GM18909 (cell line): Measurements from ENCODE around the gene ZMYM4.
"Not testable (repeated sequence)": the region's sequence is repeated elsewhere in the genome, so short reads cannot be mapped to it uniquely, and the experiment has no call there.

Source experiments
- ATAC-seq: cut with Tn5 transposase; IDR thresholded peaks from one replicate; pipeline ENCODE4 v1.9.1; 2021; ENCODE audit warnings: mild to moderate bottlenecking; ENCODE audit not compliant: unreplicated experiment, poor library complexity

ZMYM4 gene

DNA sequence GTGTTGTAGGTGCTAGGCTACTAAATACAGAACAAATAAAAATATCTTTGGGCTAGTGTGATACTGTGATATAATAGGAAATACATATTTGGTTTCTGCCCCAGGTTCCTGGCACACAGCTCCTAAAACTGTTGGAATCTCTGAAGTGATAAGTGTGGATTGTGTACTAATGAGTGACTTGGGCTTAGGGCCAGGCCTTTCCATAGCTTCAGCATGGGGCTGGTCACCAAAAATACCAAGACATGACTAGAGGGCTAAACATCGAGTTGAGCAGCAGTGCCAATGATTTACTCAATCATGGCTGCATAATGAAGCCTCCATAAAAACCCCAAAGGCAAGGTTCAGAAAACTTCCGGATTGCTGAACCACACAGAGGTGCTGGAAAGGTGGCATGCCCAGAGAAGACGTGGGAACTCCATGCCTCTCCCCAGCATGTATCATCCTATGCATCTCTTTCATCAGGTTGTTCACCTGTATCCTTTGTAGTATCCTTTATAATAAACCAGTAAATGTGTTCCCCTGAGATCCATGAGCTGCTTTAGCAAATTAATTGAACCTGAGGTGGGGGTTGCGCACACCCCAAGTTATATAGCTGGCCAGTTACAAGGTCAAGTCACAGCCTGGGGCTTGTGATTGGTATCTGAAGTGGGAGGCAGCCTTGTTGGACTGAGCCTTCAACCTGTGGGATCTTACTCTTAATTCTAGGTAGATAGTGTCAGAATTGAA is 51.6 kb downstream of the ZMYM4 start:
- ATAC-seq, result no peak

DNA sequence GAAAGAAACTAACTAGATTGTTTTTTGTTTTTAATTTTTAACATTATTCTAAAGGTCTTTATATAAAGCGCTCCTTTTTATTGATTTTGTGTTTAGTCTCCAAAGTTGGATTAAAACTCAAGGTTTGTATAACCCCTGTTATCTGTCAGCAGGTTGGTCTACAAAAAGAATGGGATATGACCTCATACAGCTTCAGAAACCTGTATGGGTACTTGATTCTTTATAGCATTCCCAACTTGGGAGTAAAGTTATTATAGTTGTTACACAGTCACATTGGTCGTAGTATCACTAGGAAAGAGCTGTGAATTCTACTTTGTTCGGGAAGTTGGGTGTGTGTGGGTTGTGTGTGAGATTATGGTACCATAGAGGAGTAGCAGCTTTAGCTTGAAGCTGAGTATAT is 52.4 kb downstream of the ZMYM4 start:
- ATAC-seq, result no peak

DNA sequence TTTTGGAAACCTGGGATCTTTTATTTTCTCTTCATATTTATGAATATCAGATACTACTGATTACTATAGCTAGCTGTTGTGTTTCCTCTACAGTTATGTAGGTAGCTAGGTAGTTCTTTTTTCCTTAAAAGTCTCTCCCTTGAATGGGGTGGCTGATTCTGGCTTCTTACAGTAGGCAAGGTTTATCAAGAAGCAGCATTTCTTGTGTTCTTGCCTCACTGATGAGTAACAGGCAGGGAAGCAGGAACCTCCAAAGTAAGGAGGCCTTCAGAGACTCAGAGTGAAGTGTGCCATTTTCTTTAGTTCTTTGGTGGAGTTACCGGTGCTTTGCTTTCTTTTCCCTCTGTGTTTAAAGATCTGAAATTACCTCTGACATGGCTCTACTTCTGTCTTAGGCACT is 56.0 kb downstream of the ZMYM4 start:
- no peak for ATAC-seq

DNA sequence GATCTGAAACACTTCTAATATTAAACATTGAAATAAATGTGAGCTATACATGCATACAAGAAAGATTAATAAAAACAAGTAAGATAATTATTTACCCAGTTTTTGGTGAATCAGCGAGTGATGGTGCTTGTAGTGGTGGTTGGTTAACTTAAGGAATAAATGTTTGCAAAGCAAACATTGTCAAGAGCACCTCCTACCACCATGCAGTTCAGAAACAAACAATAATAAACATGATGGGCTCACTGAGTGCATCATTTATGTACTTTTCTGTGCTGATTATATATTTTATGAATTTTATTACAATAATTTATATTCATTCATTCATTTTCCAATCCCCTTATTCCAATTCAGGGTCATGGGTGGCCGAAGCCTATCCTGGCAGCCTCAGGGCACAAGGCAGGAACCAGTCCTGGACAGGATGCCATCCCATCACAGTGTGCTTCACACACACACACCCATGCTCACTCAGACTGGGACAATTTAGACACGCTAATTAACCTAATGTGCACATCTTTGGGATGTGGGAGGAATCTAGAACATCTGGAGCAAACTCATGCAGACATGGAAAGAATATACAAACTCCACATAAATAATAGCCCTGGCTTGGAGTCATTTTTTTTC is 57.8 kb downstream of the ZMYM4 start:
- ATAC-seq, result no peak

DNA sequence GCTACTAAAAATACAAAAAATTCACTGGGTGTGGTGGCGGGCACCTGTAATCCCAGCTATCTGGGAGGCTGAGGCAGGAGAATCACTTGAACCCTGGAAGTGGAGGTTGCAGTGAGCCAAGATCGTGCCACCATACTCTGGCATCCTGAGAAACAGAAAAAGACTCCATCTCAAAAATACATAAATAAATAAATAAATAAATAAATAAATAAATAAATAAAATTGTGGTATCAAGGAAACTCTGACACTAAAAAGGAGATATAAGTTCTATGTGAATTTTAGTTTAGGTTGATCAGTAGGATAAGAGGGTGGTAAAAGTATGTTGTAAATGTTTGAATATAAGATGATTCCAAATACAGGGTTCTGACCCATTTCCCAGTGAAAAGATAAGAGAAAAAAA is 63.1 kb downstream of the ZMYM4 start:
- not testable (repeated sequence) for ATAC-seq

DNA sequence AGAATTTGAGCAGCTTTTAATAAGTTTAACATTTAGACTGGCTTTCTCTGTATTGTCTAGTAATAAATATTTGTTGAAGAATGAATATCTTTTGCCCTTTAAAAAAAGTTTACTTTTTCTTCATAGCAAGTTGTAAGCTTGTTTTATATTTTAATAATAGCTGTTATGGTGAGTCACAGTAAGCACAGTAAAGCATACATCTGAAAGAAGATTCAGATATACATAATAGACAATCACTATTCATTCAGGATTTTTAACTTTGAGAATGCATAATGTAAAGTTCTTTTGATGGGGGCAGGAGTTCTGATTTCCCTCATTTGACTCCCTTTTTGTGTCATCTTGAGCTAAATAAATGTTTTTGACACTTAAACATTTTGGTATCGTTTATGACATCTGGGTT is 66.0 kb downstream of the ZMYM4 start:
- ATAC-seq, result no peak

DNA sequence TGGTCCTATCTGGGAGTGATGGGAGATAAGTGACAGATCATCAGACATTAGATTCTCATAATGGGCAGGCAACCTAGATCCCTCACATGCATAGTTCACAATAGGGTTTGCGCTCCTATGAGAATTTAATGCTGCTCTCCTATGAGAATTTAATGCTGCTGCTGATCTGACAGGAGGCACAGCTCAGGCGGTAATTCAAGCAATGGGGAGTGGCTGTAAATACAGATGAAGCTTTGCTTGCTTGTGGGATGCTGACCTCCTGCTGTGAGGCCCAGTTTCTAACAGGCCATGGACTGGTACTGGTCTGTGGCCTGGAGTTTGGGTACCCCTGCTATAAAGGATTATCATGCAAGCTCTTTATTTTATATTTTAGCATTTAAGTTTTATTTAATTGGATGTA is 72.0 kb downstream of the ZMYM4 start:
- no peak for ATAC-seq

DNA sequence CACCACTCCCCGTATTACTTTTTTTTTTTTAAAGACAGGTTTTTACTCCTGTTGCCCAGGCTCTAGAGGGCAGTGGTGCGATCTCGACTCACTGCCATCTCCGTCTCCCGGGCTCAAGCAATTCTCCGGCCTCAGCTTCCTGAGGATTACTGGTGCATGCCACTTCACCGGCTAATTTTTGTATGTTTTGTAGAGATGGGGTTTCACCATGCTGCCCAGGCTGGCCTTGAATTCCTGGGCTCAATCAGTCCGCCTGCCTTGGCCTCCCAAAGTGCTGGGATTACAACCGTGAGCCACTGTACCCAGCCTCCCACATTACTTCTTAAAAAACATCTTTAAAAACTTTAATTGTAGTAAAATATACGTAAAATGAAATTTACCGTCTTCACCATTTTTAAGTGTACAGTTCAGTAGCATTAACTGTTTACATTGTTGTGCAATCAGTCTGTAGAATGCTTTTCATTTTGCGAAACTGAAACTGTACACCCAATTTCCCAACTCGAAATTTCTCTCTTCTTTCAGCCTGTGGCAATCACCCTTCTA is 77.0 kb downstream of the ZMYM4 start:
- no peak for ATAC-seq

DNA sequence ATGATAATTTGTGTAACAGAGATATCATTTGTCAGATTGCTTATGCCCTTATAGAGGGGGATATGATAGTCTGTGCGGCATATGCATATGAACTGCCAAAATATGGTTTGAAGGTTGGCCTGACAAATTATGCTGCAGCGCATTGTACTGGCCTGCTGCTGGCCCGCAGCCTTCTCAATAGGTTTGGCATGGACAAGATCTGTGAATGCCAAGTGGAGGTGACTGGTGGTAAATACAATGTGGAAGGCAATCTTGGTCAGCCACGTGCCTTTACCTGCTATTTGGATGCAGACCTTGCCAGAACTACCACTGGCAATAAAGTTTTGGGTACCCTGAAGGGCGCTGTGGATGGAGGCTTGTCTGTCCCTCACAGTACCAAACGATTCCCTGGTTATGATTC is 82.4 kb downstream of the ZMYM4 start:
- ATAC-seq, result no peak

DNA sequence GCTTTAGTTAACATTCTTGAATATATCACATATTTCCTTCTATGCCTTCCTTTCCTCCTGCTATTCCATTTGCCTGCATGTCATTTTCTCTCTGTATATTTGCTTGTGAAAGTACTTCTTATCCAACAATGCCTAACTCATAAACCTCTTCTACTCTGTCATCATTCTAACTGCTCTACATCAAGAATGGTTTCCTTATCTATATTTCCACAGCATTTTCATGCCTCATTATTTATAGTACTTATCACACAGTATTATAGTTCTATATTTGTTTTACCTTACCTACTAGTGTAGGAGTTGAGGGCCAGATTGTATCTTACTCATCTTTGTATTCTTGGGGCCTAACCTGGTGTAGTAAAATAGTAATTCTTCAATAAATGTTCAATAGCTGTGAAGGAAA is 91.5 kb downstream of the ZMYM4 start:
- ATAC-seq, result no peak

DNA sequence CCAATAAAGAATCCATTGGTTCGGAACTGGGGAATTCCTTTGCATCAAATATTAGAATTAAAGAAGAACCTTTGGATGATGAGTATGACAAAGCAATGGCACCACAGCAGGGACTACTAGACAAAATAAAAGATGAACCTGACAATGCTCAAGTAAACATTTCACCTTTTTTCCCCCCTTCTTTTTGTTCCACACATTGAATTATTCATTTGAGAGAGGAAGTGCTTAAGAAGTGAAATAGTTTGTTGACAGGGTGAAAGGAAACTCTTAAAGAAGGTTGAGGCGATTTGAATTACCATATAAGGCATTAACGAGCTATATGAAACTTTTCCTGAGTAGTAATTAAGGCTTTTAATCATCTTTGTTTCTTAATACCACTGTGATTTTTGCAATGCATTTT is 93.1 kb downstream of the ZMYM4 start:
- no peak for ATAC-seq

DNA sequence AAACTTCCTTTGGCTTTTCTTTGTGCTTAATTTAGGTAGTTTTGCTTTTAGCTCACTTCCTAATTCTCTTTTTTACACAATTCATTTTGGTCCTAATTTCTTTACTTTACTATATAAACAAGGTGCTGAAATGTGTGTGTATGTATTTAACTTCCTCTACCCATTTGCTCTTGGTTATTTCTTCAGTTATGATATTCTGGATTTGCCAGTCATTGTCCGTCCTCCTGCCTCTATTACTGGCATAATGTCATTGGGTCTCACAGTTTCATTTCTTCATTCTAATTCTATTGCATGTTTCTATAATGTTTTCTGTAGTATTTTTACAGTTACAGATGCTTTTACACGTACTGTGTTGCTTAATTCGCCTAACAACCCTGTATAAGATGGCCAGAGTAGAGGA is 96.2 kb downstream of the ZMYM4 start:
- no peak for ATAC-seq

DNA sequence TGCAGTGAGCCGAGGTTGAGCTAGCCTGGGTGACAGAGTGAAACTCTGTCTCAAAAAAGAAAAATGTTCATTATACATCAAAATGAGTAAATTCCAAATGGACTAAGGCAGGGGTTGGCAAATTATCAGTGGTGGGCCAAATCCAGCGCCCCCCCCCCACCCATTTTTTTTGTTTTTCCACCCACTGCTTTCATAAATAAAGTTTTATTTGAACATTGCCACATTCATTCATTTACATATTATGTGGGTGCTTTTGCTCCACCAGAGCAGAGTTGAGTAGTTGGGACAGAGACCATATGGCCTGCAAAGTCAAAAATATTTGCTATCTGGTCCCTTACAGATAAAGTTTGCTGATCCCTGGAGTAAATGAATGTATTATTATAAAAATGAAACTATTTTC is 99.4 kb downstream of the ZMYM4 start:
- no peak for ATAC-seq

DNA sequence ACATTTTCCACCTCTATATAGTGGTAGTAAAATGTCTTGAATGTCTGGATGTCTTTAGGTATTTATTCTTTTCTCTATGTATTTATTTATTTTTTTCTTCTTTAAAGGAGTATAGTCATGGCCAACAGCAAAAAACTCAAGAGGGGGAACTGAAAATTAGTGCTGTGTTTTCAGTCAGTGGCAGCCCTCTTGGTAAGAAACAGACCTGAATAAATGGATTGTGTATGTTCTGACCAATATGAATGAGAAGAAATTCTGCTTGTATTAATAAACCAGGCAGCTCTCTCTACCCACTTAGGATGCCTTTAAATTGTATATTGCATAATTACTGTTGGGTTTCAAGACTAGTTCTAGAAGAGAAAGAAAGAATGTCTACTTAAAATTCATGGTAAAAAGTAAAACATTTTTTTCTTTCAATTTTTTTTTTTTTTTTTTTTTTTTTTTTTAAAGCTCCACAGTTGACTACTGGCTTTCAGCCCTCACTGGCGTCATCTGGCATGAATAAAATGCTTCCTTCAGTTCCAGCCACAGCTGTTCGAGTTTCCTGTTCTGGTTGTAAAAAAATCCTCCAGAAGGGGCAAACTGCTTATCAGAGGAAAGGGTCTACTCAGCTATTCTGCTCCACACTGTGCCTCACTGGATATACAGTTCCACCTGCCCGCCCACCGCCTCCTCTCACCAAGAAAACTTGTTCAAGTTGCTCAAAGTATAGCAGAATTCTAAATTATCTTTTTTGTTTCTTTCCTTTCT is 101.6 kb downstream of the ZMYM4 start:
- no peak for ATAC-seq

DNA sequence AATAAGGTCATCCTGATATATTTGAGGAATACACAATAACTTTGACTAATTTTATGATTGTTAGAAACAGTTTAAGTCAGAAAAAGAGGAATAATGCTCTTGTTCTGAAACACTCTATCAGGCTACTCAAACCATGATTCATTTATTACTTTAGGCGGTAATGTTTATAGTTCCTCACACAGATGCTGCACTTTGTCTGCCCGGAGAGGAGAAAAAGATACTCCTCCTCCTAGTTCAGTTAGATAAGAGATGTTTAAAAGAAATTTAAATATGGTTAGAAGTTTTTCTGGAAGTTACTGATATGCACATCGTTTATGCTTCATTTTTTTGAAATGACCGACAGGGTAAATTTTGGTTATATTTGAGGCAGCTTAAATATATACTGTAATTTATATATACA is 103.0 kb downstream of the ZMYM4 start:
- ATAC-seq, result no peak

DNA sequence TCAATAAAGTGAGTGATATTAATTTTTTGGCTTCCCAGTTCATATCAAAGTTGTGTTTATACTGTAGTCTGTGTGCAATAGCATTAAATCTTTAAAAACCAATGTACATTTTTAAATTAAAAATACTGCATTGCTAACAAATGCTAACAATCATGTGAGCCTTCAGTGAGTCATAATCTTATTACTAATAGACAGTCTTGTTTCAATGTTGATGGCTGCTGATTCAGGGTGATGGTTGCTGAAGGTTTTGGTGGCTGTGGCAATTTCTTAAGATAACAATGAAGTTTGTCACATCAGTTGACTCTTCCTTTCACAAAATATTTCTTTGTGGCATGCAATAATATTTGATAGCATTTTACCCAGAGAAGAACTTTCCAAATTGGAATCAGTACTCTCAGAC is 109.0 kb downstream of the ZMYM4 start:
- ATAC-seq, result no peak

DNA sequence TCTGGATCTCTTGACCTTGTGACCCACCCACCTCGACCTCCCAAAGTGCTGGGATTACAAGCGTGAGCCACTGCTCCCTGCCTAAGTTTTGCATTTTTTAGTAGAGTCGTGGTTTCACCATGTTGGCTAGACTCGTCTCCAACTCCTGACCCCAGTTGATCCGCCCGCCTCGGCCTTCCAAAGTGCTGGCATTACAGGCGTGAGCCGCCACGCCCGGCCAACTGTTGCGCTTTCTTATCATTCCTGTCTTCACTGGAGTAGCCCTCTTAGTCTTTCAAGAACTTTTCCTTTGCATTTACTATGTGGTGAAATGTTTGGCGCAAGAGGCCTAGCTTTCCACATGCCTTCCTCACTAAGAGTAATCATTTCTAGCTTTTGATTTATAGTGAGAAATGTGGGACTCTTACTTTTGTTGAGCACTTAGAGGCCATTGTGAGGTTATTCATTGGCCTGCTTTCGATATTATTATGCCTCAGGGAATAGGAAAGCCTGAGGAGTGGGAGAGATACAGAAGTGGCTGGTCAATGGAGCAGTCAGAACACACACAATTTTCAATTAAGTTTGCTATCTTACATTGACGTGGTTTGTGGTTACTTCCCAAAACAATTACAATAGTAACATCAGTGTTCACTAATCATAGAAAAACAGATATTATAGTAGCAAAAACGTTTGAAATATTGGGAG is 111.0 kb downstream of the ZMYM4 start:
- no peak for ATAC-seq

DNA sequence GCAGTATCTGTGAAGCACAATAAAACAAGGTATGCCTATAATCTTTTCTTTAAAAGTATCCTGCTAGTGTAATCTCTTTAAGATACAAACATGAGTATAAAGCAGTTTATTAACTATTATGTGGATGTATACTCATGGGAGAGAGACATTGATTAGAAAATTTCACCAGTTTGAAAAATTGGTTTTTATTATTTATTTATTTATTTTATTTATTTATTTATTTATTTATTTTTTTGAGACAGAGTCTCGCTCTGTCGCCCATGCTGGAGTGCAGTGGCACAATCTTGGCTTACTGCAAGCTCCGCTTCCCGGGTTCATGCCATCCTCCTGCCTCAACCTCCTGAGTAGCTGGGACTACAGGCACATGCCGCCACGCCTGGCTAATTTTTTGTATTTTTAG is 111.6 kb downstream of the ZMYM4 start:
- not testable (repeated sequence) for ATAC-seq

DNA sequence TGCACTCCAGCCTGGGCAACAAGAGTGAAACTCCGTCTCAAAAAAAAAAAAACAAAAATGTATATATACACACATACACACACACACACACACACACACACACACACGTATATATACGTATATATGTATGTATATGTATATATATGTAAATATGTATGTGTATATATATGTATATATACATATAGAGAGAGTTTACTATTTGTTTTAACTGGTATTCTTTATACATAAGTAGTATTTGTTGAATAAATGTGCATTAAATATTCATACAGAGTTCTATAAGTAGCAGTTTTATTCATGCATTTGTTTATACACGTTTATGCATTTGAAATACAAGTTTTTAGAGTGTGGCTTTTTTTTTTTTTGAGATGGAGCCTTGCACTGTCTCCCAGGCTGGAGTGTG is 113.6 kb downstream of the ZMYM4 start:
- no peak for ATAC-seq

DNA sequence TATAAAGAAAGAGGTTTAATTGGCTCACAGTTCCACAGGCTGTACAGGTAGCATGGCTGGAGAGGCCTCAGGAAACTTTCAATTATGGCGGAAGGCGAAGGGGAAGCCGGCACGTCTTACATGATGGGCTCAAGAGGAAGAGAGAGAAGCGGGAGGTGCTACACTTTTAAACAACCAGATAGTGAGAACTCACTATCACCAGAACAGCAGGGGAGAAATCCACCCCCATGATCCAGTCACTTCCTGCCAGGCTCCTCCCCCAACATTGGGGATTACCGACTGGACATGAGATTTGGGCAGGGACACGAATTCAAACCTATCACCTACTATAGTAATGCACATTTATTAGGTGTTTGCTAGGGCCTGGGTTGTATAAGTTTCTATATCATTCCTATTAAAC is 117.8 kb downstream of the ZMYM4 start:
- no peak for ATAC-seq

DNA sequence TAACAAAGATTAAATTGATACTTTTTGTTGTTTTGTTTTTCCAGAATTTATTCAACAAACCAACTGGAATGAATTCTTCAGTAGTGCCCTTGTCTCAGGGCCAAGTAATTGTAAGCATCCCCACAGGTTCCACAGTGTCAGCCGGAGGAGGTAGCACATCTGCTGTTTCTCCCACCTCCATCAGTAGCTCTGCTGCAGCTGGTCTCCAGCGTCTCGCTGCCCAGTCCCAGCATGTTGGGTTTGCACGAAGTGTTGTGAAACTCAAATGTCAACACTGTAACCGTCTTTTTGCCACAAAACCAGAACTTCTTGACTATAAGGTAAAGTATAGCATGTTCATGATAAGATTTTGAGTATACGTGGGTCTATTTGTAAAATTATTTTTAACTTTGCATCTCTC is 118.5 kb downstream of the ZMYM4 start:
- no peak for ATAC-seq
